ENCODE measurements around the gene MCTP2.

The MCTP2 gene

GRCh38 chr15:94467034-94467433 lies 235.7 kb downstream of the MCTP2 start:
- no peaks in the 10 kb centered on the region for H3K9me3 ChIP-seq (ENCODE audit: control insufficient read depth, insufficient read depth, low read length)
- H3K36me3 ChIP-seq (ENCODE audit: control insufficient read depth, low read length), result no peaks in the 10 kb centered on the region
- no peak overlapping the region for H3K4me2 ChIP-seq (ENCODE audit: low read length)
- no peak overlapping the region for H3K4me3 ChIP-seq (ENCODE audit: low read length)
- H4K20me1 ChIP-seq (ENCODE audit: control insufficient read depth, insufficient read depth, low read depth, low read length), result no peaks in the 10 kb centered on the region
- TF ChIP-seq EZH2phosphoT487 (IDR thresholded peaks at IDR 0.05; ENCODE audit: borderline replicate concordance, low read length), result no peak
- TF ChIP-seq, protein P1, sequence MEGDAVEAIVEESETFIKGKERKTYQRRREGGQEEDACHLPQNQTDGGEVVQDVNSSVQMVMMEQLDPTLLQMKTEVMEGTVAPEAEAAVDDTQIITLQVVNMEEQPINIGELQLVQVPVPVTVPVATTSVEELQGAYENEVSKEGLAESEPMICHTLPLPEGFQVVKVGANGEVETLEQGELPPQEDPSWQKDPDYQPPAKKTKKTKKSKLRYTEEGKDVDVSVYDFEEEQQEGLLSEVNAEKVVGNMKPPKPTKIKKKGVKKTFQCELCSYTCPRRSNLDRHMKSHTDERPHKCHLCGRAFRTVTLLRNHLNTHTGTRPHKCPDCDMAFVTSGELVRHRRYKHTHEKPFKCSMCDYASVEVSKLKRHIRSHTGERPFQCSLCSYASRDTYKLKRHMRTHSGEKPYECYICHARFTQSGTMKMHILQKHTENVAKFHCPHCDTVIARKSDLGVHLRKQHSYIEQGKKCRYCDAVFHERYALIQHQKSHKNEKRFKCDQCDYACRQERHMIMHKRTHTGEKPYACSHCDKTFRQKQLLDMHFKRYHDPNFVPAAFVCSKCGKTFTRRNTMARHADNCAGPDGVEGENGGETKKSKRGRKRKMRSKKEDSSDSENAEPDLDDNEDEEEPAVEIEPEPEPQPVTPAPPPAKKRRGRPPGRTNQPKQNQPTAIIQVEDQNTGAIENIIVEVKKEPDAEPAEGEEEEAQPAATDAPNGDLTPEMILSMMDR (IDR thresholded peaks at IDR 0.05; ENCODE audit: low read depth, low read length, poor library complexity, severe bottlenecking), result no peak
- no peaks in the 10 kb centered on the region for H3K9me2 ChIP-seq (replicated peaks; ENCODE audit: control insufficient read depth, low read length)
- no peaks in the 10 kb centered on the region for H3K27me3 ChIP-seq (ENCODE audit: control insufficient read depth, low read length)
- H3K79me2 ChIP-seq (ENCODE audit: control insufficient read depth, low read length), result no peaks in the 10 kb centered on the region
- H3K27ac ChIP-seq (ENCODE audit: low read depth, low read length), result no peak overlapping the region
- no peaks in the 10 kb centered on the region for H3K4me1 ChIP-seq (ENCODE audit: control insufficient read depth, low read length)
- H3F3A ChIP-seq (ENCODE audit: control insufficient read depth, insufficient read depth), result no peaks in the 10 kb centered on the region

- Histone ChIP-seq H3K9me2 (replicated peaks; ENCODE audit: control insufficient read depth, low read length) (no peaks in the 10 kb centered on the region), H3K4me1 (ENCODE audit: control insufficient read depth, low read length) (no peaks in the 10 kb centered on the region), H3K36me3 (ENCODE audit: control insufficient read depth, low read length) (no peaks in the 10 kb centered on the region), H3K27ac (ENCODE audit: low read depth, low read length) (no peak overlapping the region), H3K9me3 (ENCODE audit: control insufficient read depth, insufficient read depth, low read length) (no peaks in the 10 kb centered on the region), H4K20me1 (ENCODE audit: control insufficient read depth, insufficient read depth, low read depth, low read length) (no peaks in the 10 kb centered on the region), H3K27me3 (ENCODE audit: control insufficient read depth, low read length) (no peaks in the 10 kb centered on the region), H3K79me2 (ENCODE audit: control insufficient read depth, low read length) (no peaks in the 10 kb centered on the region), H3K4me2 (ENCODE audit: low read length) (no peak overlapping the region), H3F3A (ENCODE audit: control insufficient read depth, insufficient read depth) (no peaks in the 10 kb centered on the region), H3K4me3 (ENCODE audit: low read length) (no peak overlapping the region)
- TF ChIP-seq EZH2phosphoT487 (IDR thresholded peaks at IDR 0.05; ENCODE audit: borderline replicate concordance, low read length), result no peak
- TF ChIP-seq, protein P1 (IDR thresholded peaks at IDR 0.05; ENCODE audit: low read depth, low read length, poor library complexity, severe bottlenecking), result no peak
These were observed 239.1 kb downstream of the MCTP2 start for GRCh38 chr15:94470492-94470891.

DNA sequence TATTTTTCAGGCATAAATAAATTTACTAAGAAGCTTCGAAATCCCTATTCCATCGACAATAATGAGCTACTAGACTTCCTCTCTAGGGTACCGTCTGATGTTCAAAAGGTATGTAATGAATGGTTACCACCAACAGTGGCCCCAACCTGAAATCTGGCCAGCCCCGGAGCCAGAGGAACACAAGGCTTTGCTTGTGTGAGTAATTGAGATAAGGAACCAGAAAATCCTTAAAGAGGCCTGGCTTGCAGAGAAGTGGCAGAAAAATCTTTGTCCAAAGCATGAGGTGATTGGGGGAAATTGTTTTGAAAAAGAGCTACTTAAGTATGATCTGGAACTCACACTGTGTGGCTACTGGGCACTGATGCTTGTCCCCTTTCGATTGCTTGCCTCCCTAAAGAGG lies 245.3 kb downstream of the MCTP2 start:
- Histone ChIP-seq H3K27ac (ENCODE audit: low read depth, low read length) (no peak overlapping the region), H3K36me3 (ENCODE audit: control insufficient read depth, low read length) (peaks cover 10% of the 10 kb centered on the region; the same call in 1 of the 2 replicates), H3F3A (ENCODE audit: control insufficient read depth, insufficient read depth) (no peaks in the 10 kb centered on the region), H3K4me3 (ENCODE audit: low read length) (no peak overlapping the region), H3K27me3 (ENCODE audit: control insufficient read depth, low read length) (no peaks in the 10 kb centered on the region), H3K79me2 (ENCODE audit: control insufficient read depth, low read length) (no peaks in the 10 kb centered on the region), H4K20me1 (ENCODE audit: control insufficient read depth, insufficient read depth, low read depth, low read length) (no peaks in the 10 kb centered on the region), H3K9me3 (ENCODE audit: control insufficient read depth, insufficient read depth, low read length) (no peaks in the 10 kb centered on the region), H3K4me1 (ENCODE audit: control insufficient read depth, low read length) (no peaks in the 10 kb centered on the region), H3K4me2 (ENCODE audit: low read length) (no peak overlapping the region), H3K9me2 (replicated peaks; ENCODE audit: control insufficient read depth, low read length) (no peaks in the 10 kb centered on the region)
- TF ChIP-seq, protein P1 (IDR thresholded peaks at IDR 0.05; ENCODE audit: low read depth, low read length, poor library complexity, severe bottlenecking), result no peak
- TF ChIP-seq EZH2phosphoT487 (IDR thresholded peaks at IDR 0.05; ENCODE audit: borderline replicate concordance, low read length), result no peak

All from DOHH2 (cell line).